Articular chondrocyte of knee joint (primary cell): ENCODE measurements around the gene RNU6-7. TPM values are rescaled to one million over a fixed set of nuclear protein-coding genes. Genes with fewer than 3 reads are reported as not detected.

Experiments
- small RNA-seq: library from RNA; depleted of rRNA; stranded (forward); fragments of <200 nt; gene quantifications from one replicate; pipeline ENCODE3, GENCODE V24; 2012
- total RNA-seq: library from RNA; depleted of rRNA; stranded (reverse); fragments of >200 nt; gene quantifications from 2 replicates; pipeline ENCODE4 v1.2.3, GENCODE V29; 2012

RNU6-7 gene
- total RNA-seq: not detected in 2 replicates

GRCh38 chr14:32201816-32202490, at the start of gene RNU6-7:
Gene RNU6-7, plus strand, starts transcription at chr14:32202045.

GRCh38 chr14:32202998-32203882, 1.4 kb downstream of the RNU6-7 start, which contains the start of gene RNU6-8:
Gene RNU6-8, minus strand, starts transcription at chr14:32203269.

Small RNA genes lying within 50 kb of the gene (small RNA-seq; reads per million reads assigned to genes)
- not detected for gene RNU6-7
- not detected for gene RNU6-8

Other genes with a start within 250 kb of the RNU6-7 start
- gene ARHGAP5, start 124.7 kb upstream of the RNU6-7 start, total RNA-seq: 133 and 146 TPM in 2 replicates
- gene RNU6-8, start 1.2 kb downstream of the RNU6-7 start, total RNA-seq: not detected in 2 replicates
- 5.3 and 8.8 TPM in 2 replicates for gene AKAP6, start 127.3 kb downstream of the RNU6-7 start, total RNA-seq